ENCODE results near the gene AKAP9.
"Not testable (repeated sequence)": the region's sequence is repeated elsewhere in the genome, so short reads cannot be mapped to it uniquely, and the experiment has no call there.

Gene AKAP9

GRCh38 chr7:92131093-92131492 lies 190.4 kb downstream of the AKAP9 start:
- Mint-ChIP-seq H3K27ac (peak overlapping the region; percentile 5), H3K36me3 (ENCODE audit: low read depth) (peaks cover 48% of the 10 kb centered on the region), H3K27me3 (ENCODE audit: low read depth) (no peaks in the 10 kb centered on the region), H3K4me3 (peak overlapping the region; percentile 1), H3K4me1 (ENCODE audit: low read depth) (peaks cover 44% of the 10 kb centered on the region), H3K9me3 (no peaks in the 10 kb centered on the region)
- no peak for DNase-seq (ENCODE audit: low spot score)

- Mint-ChIP-seq H3K9me3 (no peaks in the 10 kb centered on the region), H3K27me3 (ENCODE audit: low read depth) (no peaks in the 10 kb centered on the region), H3K4me1 (ENCODE audit: low read depth) (peaks cover 39% of the 10 kb centered on the region), H3K27ac (no peak overlapping the region), H3K36me3 (ENCODE audit: low read depth) (peaks cover 41% of the 10 kb centered on the region), H3K4me3 (peak overlapping the region; percentile 18)
- no peak for DNase-seq (ENCODE audit: low spot score)
These were observed 191.2 kb downstream of the AKAP9 start for GRCh38 chr7:92131764-92132330.

GRCh38 chr7:92133133-92133736 lies 192.6 kb downstream of the AKAP9 start:
- Mint-ChIP-seq H3K27me3 (ENCODE audit: low read depth) (no peaks in the 10 kb centered on the region), H3K9me3 (no peaks in the 10 kb centered on the region), H3K4me3 (peak overlapping the region; percentile 92), H3K36me3 (ENCODE audit: low read depth) (peaks cover 28% of the 10 kb centered on the region), H3K4me1 (ENCODE audit: low read depth) (peaks cover 43% of the 10 kb centered on the region), H3K27ac (peak overlapping the region; percentile 98)
- DNase-seq (ENCODE audit: low spot score) = no peak

GRCh38 chr7:92133737-92134270 lies 193.1 kb downstream of the AKAP9 start:
- peaks cover 45% of the 10 kb centered on the region for H3K4me1 Mint-ChIP-seq (ENCODE audit: low read depth)
- DNase-seq (ENCODE audit: low spot score) = peak; percentile 69

GRCh38 chr7:92134271-92135051 lies 193.8 kb downstream of the AKAP9 start, which contains the start of gene CYP51A1:
TSS of gene CYP51A1 (minus strand) at chr7:92134477. CDS start at chr7:92134364, 113 bp downstream.
- peak; percentile 94 for DNase-seq (ENCODE audit: low spot score)
- Mint-ChIP-seq H3K4me3 (peak within 1 kb of the TSS; percentile 92), H3K27ac (peak within 1 kb of the TSS; percentile 98), H3K9me3 (peaks cover 6% of the 10 kb centered on the region), H3K27me3 (ENCODE audit: low read depth) (no peaks in the 10 kb centered on the region), H3K36me3 (ENCODE audit: low read depth) (peaks cover 21% of the 10 kb centered on the region), H3K4me1 (ENCODE audit: low read depth) (peaks cover 44% of the 10 kb centered on the region)

More at GRCh38 chr7:92133737-92134270, 193.1 kb downstream of the AKAP9 start:
- Mint-ChIP-seq H3K9me3 (peaks cover 5% of the 10 kb centered on the region), H3K27ac (peak overlapping the region; percentile 98), H3K36me3 (ENCODE audit: low read depth) (peaks cover 25% of the 10 kb centered on the region), H3K4me3 (peak overlapping the region; percentile 92), H3K27me3 (ENCODE audit: low read depth) (no peaks in the 10 kb centered on the region)

GRCh38 chr7:92135052-92135889 lies 194.6 kb downstream of the AKAP9 start:
- peaks cover 40% of the 10 kb centered on the region for H3K4me1 Mint-ChIP-seq (ENCODE audit: low read depth)
- DNase-seq (ENCODE audit: low spot score) = peak; percentile 10

GRCh38 chr7:92137557-92137956 lies 196.9 kb downstream of the AKAP9 start:
- Mint-ChIP-seq H3K4me3 (no peak overlapping the region), H3K27ac (no peak overlapping the region), H3K36me3 (ENCODE audit: low read depth) (peaks cover 4% of the 10 kb centered on the region), H3K9me3 (peaks cover 10% of the 10 kb centered on the region), H3K4me1 (ENCODE audit: low read depth) (peaks cover 24% of the 10 kb centered on the region), H3K27me3 (ENCODE audit: low read depth) (peaks cover 5% of the 10 kb centered on the region)
- no peak for DNase-seq (ENCODE audit: low spot score)

More at GRCh38 chr7:92135052-92135889, 194.6 kb downstream of the AKAP9 start:
- H3K4me3 Mint-ChIP-seq = peak overlapping the region; percentile 92
- H3K27me3 Mint-ChIP-seq (ENCODE audit: low read depth) = no peaks in the 10 kb centered on the region
- H3K36me3 Mint-ChIP-seq (ENCODE audit: low read depth) = peaks cover 16% of the 10 kb centered on the region
- H3K27ac Mint-ChIP-seq = peak overlapping the region; percentile 98
- peaks cover 6% of the 10 kb centered on the region for H3K9me3 Mint-ChIP-seq

GRCh38 chr7:92141161-92141560 lies 200.5 kb downstream of the AKAP9 start:
- no peak overlapping the region for H3K27ac Mint-ChIP-seq
- H3K27me3 Mint-ChIP-seq (ENCODE audit: low read depth) = peaks cover 6% of the 10 kb centered on the region

GRCh38 chr7:92142791-92143190 lies 202.1 kb downstream of the AKAP9 start:
- not testable (repeated sequence) for H3K4me3 Mint-ChIP-seq; H3K27me3 Mint-ChIP-seq (ENCODE audit: low read depth)

More at GRCh38 chr7:92141161-92141560, 200.5 kb downstream of the AKAP9 start:
- Mint-ChIP-seq H3K4me3 (no peak overlapping the region), H3K36me3 (ENCODE audit: low read depth) (no peaks in the 10 kb centered on the region), H3K9me3 (peaks cover 10% of the 10 kb centered on the region), H3K4me1 (ENCODE audit: low read depth) (peaks cover 7% of the 10 kb centered on the region)
- DNase-seq (ENCODE audit: low spot score) = no peak

GRCh38 chr7:92143192-92143880 lies 202.7 kb downstream of the AKAP9 start:
- H3K27me3 Mint-ChIP-seq (ENCODE audit: low read depth); DNase-seq (ENCODE audit: low spot score); H3K9me3 Mint-ChIP-seq; H3K27ac Mint-ChIP-seq; H3K36me3 Mint-ChIP-seq (ENCODE audit: low read depth); H3K4me1 Mint-ChIP-seq (ENCODE audit: low read depth); H3K4me3 Mint-ChIP-seq: not testable (repeated sequence)

More at GRCh38 chr7:92142791-92143190, 202.1 kb downstream of the AKAP9 start:
- not testable (repeated sequence) for H3K36me3 Mint-ChIP-seq (ENCODE audit: low read depth); H3K4me1 Mint-ChIP-seq (ENCODE audit: low read depth); H3K27ac Mint-ChIP-seq; DNase-seq (ENCODE audit: low spot score)
- peaks cover 10% of the 10 kb centered on the region for H3K9me3 Mint-ChIP-seq

GRCh38 chr7:92149736-92150239 lies 209.1 kb downstream of the AKAP9 start:
- peaks cover 7% of the 10 kb centered on the region for H3K27me3 Mint-ChIP-seq (ENCODE audit: low read depth)
- H3K9me3 Mint-ChIP-seq = no peaks in the 10 kb centered on the region
- H3K27ac Mint-ChIP-seq = no peak overlapping the region
- DNase-seq (ENCODE audit: low spot score) = no peak
- H3K4me1 Mint-ChIP-seq (ENCODE audit: low read depth) = no peaks in the 10 kb centered on the region
- no peak overlapping the region for H3K4me3 Mint-ChIP-seq
- no peaks in the 10 kb centered on the region for H3K36me3 Mint-ChIP-seq (ENCODE audit: low read depth)

GRCh38 chr7:92150450-92151017 lies 209.9 kb downstream of the AKAP9 start:
- H3K9me3 Mint-ChIP-seq = no peaks in the 10 kb centered on the region
- peaks cover 10% of the 10 kb centered on the region for H3K27me3 Mint-ChIP-seq (ENCODE audit: low read depth)
- H3K4me3 Mint-ChIP-seq = no peak overlapping the region
- no peak overlapping the region for H3K27ac Mint-ChIP-seq
- no peak for DNase-seq (ENCODE audit: low spot score)
- no peaks in the 10 kb centered on the region for H3K4me1 Mint-ChIP-seq (ENCODE audit: low read depth)
- no peaks in the 10 kb centered on the region for H3K36me3 Mint-ChIP-seq (ENCODE audit: low read depth)
